B cell (primary cell): ENCODE measurements around the gene MFSD8.

Experiments
- CTCF ChIP-seq: fragments of 200-600 bp; IDR thresholded peaks from one replicate; pipeline ENCODE4 v1.8.0; 2022; ENCODE audit warnings: antibody characterized with exemption, mild to moderate bottlenecking
- EZH2 ChIP-seq: IDR thresholded peaks from 2 replicates; pipeline ENCODE4 v1.6.1; 2012; ENCODE audit warnings: borderline replicate concordance, low read depth, mild to moderate bottlenecking, moderate library complexity, low read length; ENCODE audit not compliant: insufficient read depth, poor library complexity, severe bottlenecking

- TF ChIP-seq CTCF (no peak), EZH2 (no peak)
These were observed 14.0 kb upstream of the MFSD8 start for GRCh38 chr4:127978930-127979329.
